Measurements from ENCODE around the gene PKN1. TPM values are rescaled to one million over a fixed set of nuclear protein-coding genes. Genes with fewer than 3 reads are reported as not detected.

Gene PKN1
- total and polyA plus RNA-seq, 12 donors = 85.2 to 176 (median 126) TPM

- intact Hi-C loops (cut with DNase I) = loop anchor here in 1 of 10 donors (2.0 kb wide), 1 partner anchor 21 kb away; the partner anchor contains the start of gene GIPC1
- TF ChIP-seq CTCF (IDR thresholded peaks at IDR 0.05) = no peak
- DNase-seq = no peak
Measured at GRCh38 chr19:14517446-14517839, 84.3 kb downstream of the PKN1 start.

GRCh38 chr19:14517840-14518505 is 84.9 kb downstream of the PKN1 start, which contains the start of gene DNAJB1:
Gene DNAJB1, minus strand, starts transcription at chr19:14518397. Its CDS starts 48 bp downstream, at chr19:14518349.
- Histone ChIP-seq H3K27ac (peak within 1 kb of the TSS; percentile 96 to 100 (median 100)), H3K36me3 (peaks cover 0 to 38% (median 23%) of the 10 kb centered on the region in 9 donors), H3K4me3 (peak within 1 kb of the TSS; percentile 65 to 99 (median 92)), H3K27me3 (no peaks in the 10 kb centered on the region), H3K4me1 (peaks cover 15 to 55% (median 42%) of the 10 kb centered on the region in 9 donors), H3K9me3 (no peaks in the 10 kb centered on the region)
- 0% methylated on average over 78 to 81 of the region's 82 CpGs for WGBS, 2 donors
- DNase-seq (peak; percentile 83 to 87), ATAC-seq (peak; percentile 81 to 90 (median 88))
- no peak for TF ChIP-seq CTCF (IDR thresholded peaks at IDR 0.05)
- intact Hi-C loops (cut with DNase I) = loop anchor here in 2 of 10 donors (1.0 to 2.0 kb wide), 2 partner anchors 21 to 22 kb away; partner anchors contain the start of gene GIPC1 (in 2 of the 2)

More at GRCh38 chr19:14517446-14517839, 84.3 kb downstream of the PKN1 start:
- Histone ChIP-seq H3K4me3 (peak overlapping the region; percentile 65 to 99 (median 92)), H3K9me3 (no peaks in the 10 kb centered on the region), H3K27ac (peak overlapping the region; percentile 96 to 100 (median 100)), H3K27me3 (no peaks in the 10 kb centered on the region), H3K36me3 (peaks cover 0 to 39% (median 23%) of the 10 kb centered on the region in 9 donors), H3K4me1 (peaks cover 15 to 55% (median 42%) of the 10 kb centered on the region in 9 donors)
- 0% methylated on average over 32 of the region's 32 CpGs for WGBS, 2 donors
- ATAC-seq = peak in 1 of 8 donors; percentile 0

- DNase-seq (no peak), ATAC-seq (no peak)
- Histone ChIP-seq H3K27ac (peak overlapping the region; percentile 87 to 100 (median 100)), H3K4me1 (peaks cover 15 to 50% (median 34%) of the 10 kb centered on the region in 9 donors), H3K36me3 (peaks cover 0 to 25% (median 18%) of the 10 kb centered on the region in 9 donors), H3K27me3 (no peaks in the 10 kb centered on the region), H3K9me3 (no peaks in the 10 kb centered on the region), H3K4me3 (peak overlapping the region in 3 of 10 donors; percentile 81 to 96 (median 87))
- intact Hi-C loops (cut with DNase I) = no loop called here
- WGBS, 2 donors = 91 to 92% methylated on average over 22 of the region's 22 CpGs
- no peak for TF ChIP-seq CTCF (IDR thresholded peaks at IDR 0.05)
Measured at GRCh38 chr19:14519245-14519859, 86.2 kb downstream of the PKN1 start.

GRCh38 chr19:14519860-14520407 is 86.8 kb downstream of the PKN1 start:
- H3K9me3 ChIP-seq = no peaks in the 10 kb centered on the region
- peaks cover 13 to 44% (median 28%) of the 10 kb centered on the region in 9 donors for H3K4me1 ChIP-seq
- no peak for DNase-seq
- H3K36me3 ChIP-seq = peaks cover 0 to 19% (median 12%) of the 10 kb centered on the region in 9 donors
- intact Hi-C loops (cut with DNase I) = no loop called here
- no peak for TF ChIP-seq CTCF (IDR thresholded peaks at IDR 0.05)
- 44 to 63% methylated on average over 2 of the region's 2 CpGs for WGBS, 2 donors
- peak overlapping the region in 5 of 10 donors; percentile 91 to 100 (median 100) for H3K27ac ChIP-seq
- ATAC-seq = no peak
- H3K4me3 ChIP-seq = no peak overlapping the region
- H3K27me3 ChIP-seq = no peaks in the 10 kb centered on the region
